HepG2 (cell line): ENCODE results near the gene MBTD1. TPM values are rescaled to one million over a fixed set of nuclear protein-coding genes. Genes with fewer than 3 reads are reported as not detected.

Source experiments
- ATAC-seq: fragments of 200-7000 bp; cut with Tn5 transposase; 3 replicates; pipeline ENCODE4 v1.9.1; 2020; ENCODE audit warnings: mild to moderate bottlenecking, moderate library complexity
- BruUV-seq: library from RNA; stranded (reverse); fragments of 400-500 nt; replicated peaks from 2 replicates; lab custom pipeline; 2021; lab: Mats Ljungman, UMichigan
- CTCF ChIA-PET: fragments of 300-600 bp; formaldehyde crosslinking; extraction: SDS; loops from one replicate; lab custom pipeline; 2021; ENCODE audit warnings: low total read pairs, inconsistent platforms, low intra/inter-chr PET ratio; lab: Yijun Ruan, JAX
- POLR2A ChIA-PET: fragments of 350-600 bp; sonication (Branson Sonifier 250); formaldehyde crosslinking; loops from one replicate; lab custom pipeline; 2020; ENCODE audit warnings: antibody characterized with exemption, inconsistent platforms; lab: Yijun Ruan, JAX
- DNase-seq: peaks from one replicate; pipeline ENCODE4 v3.0.0-alpha.2; 2015; ENCODE audit warnings: low spot score
- FAIRE-seq: peaks from 3 replicates; lab custom pipeline; 2011; peaks lifted over from hg19 to GRCh38; lab: Jason Lieb, UNC
- H2AFZ ChIP-seq: one replicate; pipeline ENCODE4 v1.6.1; 2011; ENCODE audit warnings: low read length, inconsistent platforms
- H3K27ac ChIP-seq: fragments of 300-600 bp; 3 replicates; pipeline ENCODE4 v1.8.0; 2011; ENCODE audit warnings: mixed run types, mild to moderate bottlenecking, mixed read lengths, low read length, inconsistent platforms; ENCODE audit not compliant: insufficient read depth; ENCODE audit errors: extremely low read length
- H3K27me3 ChIP-seq, 2 experiments: fragments of 200-600 bp in 1 of 2; 2 replicates in 1 of 2; 3 replicates in 1 of 2; pipeline versions ENCODE4 v1.6.0 to v1.8.0; 2011; ENCODE audit warnings: low read length in 2 of 2, mild to moderate bottlenecking in 2 of 2, moderate library complexity in 2 of 2, inconsistent platforms in 1 of 2; ENCODE audit not compliant: insufficient read depth in 2 of 2, control insufficient read depth in 1 of 2
- H3K36me3 ChIP-seq, 2 experiments: fragments of 200-600 bp in 1 of 2; replicated peaks in 1 of 2; 2 replicates in 1 of 2; 3 replicates in 1 of 2; pipeline versions ENCODE4 v1.5.1 to v1.8.0; 2011; ENCODE audit warnings: low read length in 2 of 2, inconsistent platforms in 1 of 2; ENCODE audit not compliant: insufficient read depth in 2 of 2, control insufficient read depth in 1 of 2
- H3K4me1 ChIP-seq: 2 replicates; pipeline ENCODE4 v1.5.1; 2012; ENCODE audit warnings: low read length, inconsistent platforms; ENCODE audit not compliant: insufficient read depth
- H3K4me2 ChIP-seq: 2 replicates; pipeline ENCODE4 v1.6.0; 2011; ENCODE audit warnings: low read depth, low read length, inconsistent platforms
- H3K4me3 ChIP-seq, 3 experiments: fragments of 200-600 bp in 1 of 3; sonication (generic), shearing (Covaris generic) in 1 of 3; replicated peaks in 1 of 3; 2 replicates each; pipeline ENCODE4 v1.5.1; 2011 to 2016; ENCODE audit warnings: low read length in 3 of 3, inconsistent platforms in 2 of 3, low read depth in 2 of 3, mild to moderate bottlenecking in 2 of 3, control low read depth in 1 of 3, mixed read lengths in 1 of 3; ENCODE audit not compliant: insufficient read depth in 1 of 3
- H3K79me2 ChIP-seq: one replicate; pipeline ENCODE4 v1.6.1; 2011; ENCODE audit warnings: low read length, inconsistent platforms; ENCODE audit not compliant: insufficient read depth
- H3K9ac ChIP-seq: 2 replicates; pipeline ENCODE4 v1.6.0; 2011; ENCODE audit warnings: mild to moderate bottlenecking, low read depth, low read length, inconsistent platforms; ENCODE audit not compliant: insufficient read depth
- H3K9me3 ChIP-seq: 2 replicates; pipeline ENCODE4 v1.5.1; 2012; ENCODE audit warnings: mild to moderate bottlenecking, low read length
- H4K20me1 ChIP-seq: 2 replicates; pipeline ENCODE4 v1.6.0; 2011; ENCODE audit warnings: inconsistent platforms, mild to moderate bottlenecking, low read length, moderate library complexity; ENCODE audit not compliant: insufficient read depth
- DPF2 ChIP-seq: sonication (generic); formaldehyde crosslinking; IDR thresholded peaks from 2 replicates; pipeline ENCODE4 v1.4.0; 2020; ENCODE audit warnings: mild to moderate bottlenecking, low read depth, missing genetic modification reagents, borderline replicate concordance
- EHMT2 ChIP-seq: fragments of 200-600 bp; sonication (generic); IDR thresholded peaks from 2 replicates; pipeline ENCODE4 v1.7.0; 2017; ENCODE audit warnings: antibody characterized with exemption, low read depth, low read length, borderline replicate concordance
- NBN ChIP-seq: fragments of 450-650 bp; conservative IDR thresholded peaks from 2 replicates; pipeline ENCODE4 v1.6.1; 2017
- ZFP1 ChIP-seq: IDR thresholded peaks from 2 replicates; pipeline ENCODE4 v1.6.1; 2016
- ZMYM2 ChIP-seq: sonication (generic); formaldehyde crosslinking; IDR thresholded peaks from 2 replicates; pipeline ENCODE4 v1.8.0; 2022; ENCODE audit warnings: mild to moderate bottlenecking, missing genetic modification reagents
- ZNF17 ChIP-seq: sonication (generic); formaldehyde crosslinking; IDR thresholded peaks from 2 replicates; pipeline ENCODE4 v1.5.0; 2020; ENCODE audit warnings: mild to moderate bottlenecking, missing genetic modification reagents
- ZNF251 ChIP-seq: sonication (generic); formaldehyde crosslinking; IDR thresholded peaks from 2 replicates; pipeline ENCODE4 v1.9.0; 2021; ENCODE audit warnings: mild to moderate bottlenecking, missing genetic modification reagents
- ZNF607 ChIP-seq: sonication (generic); formaldehyde crosslinking; IDR thresholded peaks from 2 replicates; pipeline ENCODE4 v1.5.1; 2020; ENCODE audit warnings: missing genetic modification reagents, mild to moderate bottlenecking, borderline replicate concordance
- ZNF672 ChIP-seq: sonication (generic); formaldehyde crosslinking; IDR thresholded peaks from 2 replicates; pipeline ENCODE4 v1.8.1; 2022; ENCODE audit warnings: missing genetic modification reagents
- ZNF775 ChIP-seq: sonication (generic); formaldehyde crosslinking; IDR thresholded peaks from 2 replicates; pipeline ENCODE4 v1.4.0; 2020; ENCODE audit warnings: missing genetic modification reagents, mild to moderate bottlenecking, moderate library complexity, borderline replicate concordance
- WGBS: methylation state at CpG from one replicate; pipeline ENCODE4 v1.1.6; 2017; ENCODE audit warnings: low lambda C conversion rate; 5-methylcytosine and 5-hydroxymethylcytosine counted together
- in situ Hi-C: cut with HindIII; loops from 2 replicates; pipeline ENCODE4 v1.10.0; 2017; ENCODE audit warnings: low pct_unique_long_range_greater_than_20kb; ENCODE audit not compliant: extremely low pct_ligation_motif_present
- intact Hi-C: fragments of 100-400 bp; cut with micrococcal nuclease; formaldehyde crosslinking; loops from one replicate; pipeline ENCODE4 v1.10.0; 2022; ENCODE audit not compliant: unreplicated experiment
- polyA plus RNA-seq, 8 experiments: library from polyadenylated mRNA; depleted of rRNA in 3 of 8; stranded (reverse) in 7 of 8; unstranded in 1 of 8; fragments of >200 nt; fragmentation: Illumina TruSeq in 4 of 8; extraction: Trizol in 4 of 8; gene quantifications; 2 replicates each; pipeline versions ENCODE4 v1.2.1 to v1.2.3, GENCODE V29; 2011 to 2016; ENCODE audit warnings: low read depth in 4 of 8, missing spikeins in 1 of 8, mixed read lengths in 1 of 8; ENCODE audit not compliant: insufficient read depth in 1 of 8
- total RNA-seq, 5 experiments: library from RNA; depleted of rRNA; stranded (reverse); fragments of >200 nt; fragmentation: Illumina TruSeq; extraction: Trizol; gene quantifications; 2 replicates each; pipeline ENCODE4 v1.2.3, GENCODE V29; 2016; ENCODE audit warnings: low read depth in 1 of 5
- TF ChIP-seq, protein P1 (sequence below): sonication (generic); formaldehyde crosslinking; IDR thresholded peaks from 2 replicates; pipeline ENCODE4; 2020; ENCODE audit warnings: missing genetic modification reagents, mild to moderate bottlenecking, borderline replicate concordance
- TF ChIP-seq, protein P2 (sequence below): sonication (generic); formaldehyde crosslinking; IDR thresholded peaks from 2 replicates; pipeline ENCODE4 v1.4.0; 2020; ENCODE audit warnings: missing genetic modification reagents
- TF ChIP-seq, protein P3 (sequence below): sonication (generic); formaldehyde crosslinking; IDR thresholded peaks from 2 replicates; pipeline ENCODE4 v1.9.0; 2021; ENCODE audit warnings: missing genetic modification reagents, borderline replicate concordance

The MBTD1 gene
- total and polyA plus RNA-seq, 2 of the 13 experiments (the other 11 are each of a cell fraction or from before 2014, with no cell fraction given) = 20.9 TPM

DNA sequence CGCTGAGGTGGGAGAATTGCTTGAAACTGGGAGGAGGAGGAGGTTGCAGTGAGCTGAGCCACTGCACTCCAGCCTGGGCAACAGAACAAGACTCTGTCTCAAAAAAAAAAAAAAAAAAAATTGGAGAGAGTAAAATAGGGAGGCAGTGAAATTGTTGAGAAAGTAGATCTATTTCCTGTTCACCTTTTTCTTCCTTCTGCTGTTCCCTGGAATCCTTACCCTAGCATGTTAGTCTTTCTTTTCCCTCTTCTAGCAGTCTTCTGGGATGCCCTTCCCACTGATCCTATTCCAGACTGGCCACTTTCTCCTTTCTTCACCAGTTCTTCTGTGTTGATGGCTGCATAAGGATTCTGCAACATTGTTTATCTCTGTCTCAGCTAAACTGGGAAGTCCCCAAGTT lies 90.5 kb downstream of the MBTD1 start:
- ChIA-PET POLR2A (no interaction called here), CTCF (no interaction called here)
- ATAC-seq (no peak), FAIRE-seq (no peak), DNase-seq (no peak)
- no TSS peak for BruUV-seq
- Histone ChIP-seq H3K4me3 (no peak overlapping the region), H3K9ac (no peak overlapping the region), H3K79me2 (peaks cover 17% of the 10 kb centered on the region), H3K4me2 (no peak overlapping the region), H3K27ac (no peak overlapping the region), H4K20me1 (no peaks in the 10 kb centered on the region), H3K27me3 (no peaks in the 10 kb centered on the region), H2AFZ (no peak overlapping the region), H3K9me3 (no peaks in the 10 kb centered on the region), H3K4me1 (peaks cover 32% of the 10 kb centered on the region), H3K36me3 (peaks cover 17 to 47% of the 10 kb centered on the region in 2 experiments)
- intact Hi-C loops = loop anchor here (5.0 kb wide), 1 partner anchor 167 kb away; no protein-coding TSS in a partner anchor
- WGBS = 94% methylated on average over 1 of the region's 1 CpG
- TF ChIP-seq ZFP1 (CRISPR knock-in tag) (no peak), ZNF672 (no peak), EHMT2 (no peak), DPF2 (CRISPR knock-in tag) (no peak), ZNF251 (CRISPR knock-in tag) (no peak), ZNF775 (CRISPR knock-in tag) (no peak), ZMYM2 (no peak), ZNF607 (CRISPR knock-in tag) (no peak), NBN (no peak), ZNF17 (CRISPR knock-in tag) (no peak)
- TF ChIP-seq, protein P1, sequence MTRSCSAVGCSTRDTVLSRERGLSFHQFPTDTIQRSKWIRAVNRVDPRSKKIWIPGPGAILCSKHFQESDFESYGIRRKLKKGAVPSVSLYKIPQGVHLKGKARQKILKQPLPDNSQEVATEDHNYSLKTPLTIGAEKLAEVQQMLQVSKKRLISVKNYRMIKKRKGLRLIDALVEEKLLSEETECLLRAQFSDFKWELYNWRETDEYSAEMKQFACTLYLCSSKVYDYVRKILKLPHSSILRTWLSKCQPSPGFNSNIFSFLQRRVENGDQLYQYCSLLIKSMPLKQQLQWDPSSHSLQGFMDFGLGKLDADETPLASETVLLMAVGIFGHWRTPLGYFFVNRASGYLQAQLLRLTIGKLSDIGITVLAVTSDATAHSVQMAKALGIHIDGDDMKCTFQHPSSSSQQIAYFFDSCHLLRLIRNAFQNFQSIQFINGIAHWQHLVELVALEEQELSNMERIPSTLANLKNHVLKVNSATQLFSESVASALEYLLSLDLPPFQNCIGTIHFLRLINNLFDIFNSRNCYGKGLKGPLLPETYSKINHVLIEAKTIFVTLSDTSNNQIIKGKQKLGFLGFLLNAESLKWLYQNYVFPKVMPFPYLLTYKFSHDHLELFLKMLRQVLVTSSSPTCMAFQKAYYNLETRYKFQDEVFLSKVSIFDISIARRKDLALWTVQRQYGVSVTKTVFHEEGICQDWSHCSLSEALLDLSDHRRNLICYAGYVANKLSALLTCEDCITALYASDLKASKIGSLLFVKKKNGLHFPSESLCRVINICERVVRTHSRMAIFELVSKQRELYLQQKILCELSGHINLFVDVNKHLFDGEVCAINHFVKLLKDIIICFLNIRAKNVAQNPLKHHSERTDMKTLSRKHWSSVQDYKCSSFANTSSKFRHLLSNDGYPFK (CRISPR knock-in tag) = no peak
- TF ChIP-seq, protein P2, sequence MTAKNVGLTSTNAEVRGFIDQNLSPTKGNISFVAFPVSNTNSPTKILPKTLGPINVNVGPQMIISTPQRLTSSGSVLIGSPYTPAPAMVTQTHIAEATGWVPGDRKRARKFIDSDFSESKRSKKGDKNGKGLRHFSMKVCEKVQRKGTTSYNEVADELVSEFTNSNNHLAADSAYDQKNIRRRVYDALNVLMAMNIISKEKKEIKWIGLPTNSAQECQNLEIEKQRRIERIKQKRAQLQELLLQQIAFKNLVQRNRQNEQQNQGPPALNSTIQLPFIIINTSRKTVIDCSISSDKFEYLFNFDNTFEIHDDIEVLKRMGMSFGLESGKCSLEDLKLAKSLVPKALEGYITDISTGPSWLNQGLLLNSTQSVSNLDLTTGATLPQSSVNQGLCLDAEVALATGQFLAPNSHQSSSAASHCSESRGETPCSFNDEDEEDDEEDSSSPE (CRISPR knock-in tag) = no peak
- TF ChIP-seq, protein P3, sequence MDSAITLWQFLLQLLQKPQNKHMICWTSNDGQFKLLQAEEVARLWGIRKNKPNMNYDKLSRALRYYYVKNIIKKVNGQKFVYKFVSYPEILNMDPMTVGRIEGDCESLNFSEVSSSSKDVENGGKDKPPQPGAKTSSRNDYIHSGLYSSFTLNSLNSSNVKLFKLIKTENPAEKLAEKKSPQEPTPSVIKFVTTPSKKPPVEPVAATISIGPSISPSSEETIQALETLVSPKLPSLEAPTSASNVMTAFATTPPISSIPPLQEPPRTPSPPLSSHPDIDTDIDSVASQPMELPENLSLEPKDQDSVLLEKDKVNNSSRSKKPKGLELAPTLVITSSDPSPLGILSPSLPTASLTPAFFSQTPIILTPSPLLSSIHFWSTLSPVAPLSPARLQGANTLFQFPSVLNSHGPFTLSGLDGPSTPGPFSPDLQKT = no peak
- in situ Hi-C loops = no loop called here
